ENCODE measurements around the gene TMOD3. TPM values are rescaled to one million over a fixed set of nuclear protein-coding genes. Genes with fewer than 3 reads are reported as not detected.
A peak's percentile ranks its signal among the peaks of the same experiment; 100 is the strongest.

TMOD3 gene
- total and polyA plus RNA-seq, 8 donors, result 4.4 to 28.5 (median 14.3) TPM

GRCh38 chr15:51844747-51845426, 15.4 kb downstream of the TMOD3 start:
- Histone ChIP-seq H3K27ac (peak overlapping the region in 2 of 4 donors; percentile 15 to 37), H3K9me3 (no peaks in the 10 kb centered on the region), H3K36me3 (no peaks in the 10 kb centered on the region), H3K4me3 (no peak overlapping the region), H3K4me1 (peaks cover 17 to 52% (median 28%) of the 10 kb centered on the region in 3 donors), H3K27me3 (no peaks in the 10 kb centered on the region)
- FAIRE-seq (no peak), ATAC-seq (peak in 3 of 4 donors; percentile 13 to 54 (median 45)), DNase-seq (no peak)
- intact Hi-C loops (cut with DNase I), result no loop called here
- TF ChIP-seq, protein P1, sequence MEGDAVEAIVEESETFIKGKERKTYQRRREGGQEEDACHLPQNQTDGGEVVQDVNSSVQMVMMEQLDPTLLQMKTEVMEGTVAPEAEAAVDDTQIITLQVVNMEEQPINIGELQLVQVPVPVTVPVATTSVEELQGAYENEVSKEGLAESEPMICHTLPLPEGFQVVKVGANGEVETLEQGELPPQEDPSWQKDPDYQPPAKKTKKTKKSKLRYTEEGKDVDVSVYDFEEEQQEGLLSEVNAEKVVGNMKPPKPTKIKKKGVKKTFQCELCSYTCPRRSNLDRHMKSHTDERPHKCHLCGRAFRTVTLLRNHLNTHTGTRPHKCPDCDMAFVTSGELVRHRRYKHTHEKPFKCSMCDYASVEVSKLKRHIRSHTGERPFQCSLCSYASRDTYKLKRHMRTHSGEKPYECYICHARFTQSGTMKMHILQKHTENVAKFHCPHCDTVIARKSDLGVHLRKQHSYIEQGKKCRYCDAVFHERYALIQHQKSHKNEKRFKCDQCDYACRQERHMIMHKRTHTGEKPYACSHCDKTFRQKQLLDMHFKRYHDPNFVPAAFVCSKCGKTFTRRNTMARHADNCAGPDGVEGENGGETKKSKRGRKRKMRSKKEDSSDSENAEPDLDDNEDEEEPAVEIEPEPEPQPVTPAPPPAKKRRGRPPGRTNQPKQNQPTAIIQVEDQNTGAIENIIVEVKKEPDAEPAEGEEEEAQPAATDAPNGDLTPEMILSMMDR (IDR thresholded peaks at IDR 0.05), result no peak
- WGBS, 2 donors, result 47 to 50% methylated on average over 4 of the region's 4 CpGs

- FAIRE-seq (no peak), DNase-seq (no peak), ATAC-seq (peak in 1 of 4 donors; percentile 4)
- H3K36me3 ChIP-seq, result no peaks in the 10 kb centered on the region
- TF ChIP-seq, protein P1 (IDR thresholded peaks at IDR 0.05), result no peak
- H3K4me1 ChIP-seq, result peaks cover 17 to 52% (median 28%) of the 10 kb centered on the region in 3 donors
- no peaks in the 10 kb centered on the region for H3K9me3 ChIP-seq
- 92 to 93% methylated on average over 3 of the region's 3 CpGs for WGBS, 2 donors
- no peak overlapping the region for H3K4me3 ChIP-seq
- peak overlapping the region in 2 of 4 donors; percentile 37 to 55 for H3K27ac ChIP-seq
- H3K27me3 ChIP-seq, result no peaks in the 10 kb centered on the region
- intact Hi-C loops (cut with DNase I), result no loop called here
Observed at GRCh38 chr15:51846066-51846462, 16.6 kb downstream of the TMOD3 start.

- Histone ChIP-seq H3K4me3 (no peak overlapping the region), H3K36me3 (no peaks in the 10 kb centered on the region), H3K27me3 (no peaks in the 10 kb centered on the region), H3K9me3 (no peaks in the 10 kb centered on the region), H3K27ac (peak overlapping the region in 2 of 4 donors; percentile 37 to 55), H3K4me1 (peaks cover 17 to 52% (median 28%) of the 10 kb centered on the region in 3 donors)
- intact Hi-C loops (cut with DNase I), result no loop called here
- 71 to 72% methylated on average over 3 of the region's 3 CpGs for WGBS, 2 donors
- ATAC-seq, result peak in 3 of 4 donors; percentile 25 to 50 (median 25)
- DNase-seq, result no peak
- TF ChIP-seq, protein P1 (IDR thresholded peaks at IDR 0.05), result no peak
- no peak for FAIRE-seq
Observed at GRCh38 chr15:51846463-51847230, 17.2 kb downstream of the TMOD3 start.

DNA sequence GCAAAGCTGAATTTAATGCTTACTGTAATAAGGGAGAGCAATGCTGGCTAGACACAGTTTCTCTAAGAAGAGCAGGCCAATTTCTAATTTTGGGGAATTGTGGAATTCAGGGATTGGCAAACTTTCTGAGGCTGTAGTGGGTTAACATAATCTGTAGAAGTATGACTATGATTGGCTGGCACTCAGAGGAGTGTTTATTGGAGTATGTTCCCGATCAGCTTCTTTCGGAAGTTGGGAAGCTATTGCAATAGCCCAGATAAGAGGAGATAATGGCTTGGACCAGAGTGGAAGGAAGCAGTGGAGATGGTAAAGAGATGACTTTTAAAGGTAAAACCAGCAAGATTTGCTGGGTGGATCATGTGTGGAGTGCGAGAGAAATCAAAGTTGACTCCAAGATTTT, 19.4 kb downstream of the TMOD3 start:
- intact Hi-C loops (cut with DNase I), result no loop called here
- Histone ChIP-seq H3K4me3 (no peak overlapping the region), H3K4me1 (peaks cover 17 to 38% (median 28%) of the 10 kb centered on the region in 3 donors), H3K27ac (no peak overlapping the region), H3K9me3 (no peaks in the 10 kb centered on the region), H3K36me3 (no peaks in the 10 kb centered on the region), H3K27me3 (no peaks in the 10 kb centered on the region)
- FAIRE-seq, result no peak
- WGBS, 2 donors, result 41 to 48% methylated on average over 3 of the region's 3 CpGs
- no peak for DNase-seq
- ATAC-seq, result no peak
- TF ChIP-seq, protein P1 (IDR thresholded peaks at IDR 0.05), result no peak

Measured in pancreas (tissue), 10 donors.